ENCODE measurements around the gene CTTN.
"Not testable (repeated sequence)": the region's sequence is repeated elsewhere in the genome, so short reads cannot be mapped to it uniquely, and the experiment has no call there.

Gene CTTN

GRCh38 chr11:70429724-70430521 is 31.6 kb downstream of the CTTN start:
- no peak for DNase-seq

- no peak for DNase-seq
Observed at GRCh38 chr11:70430671-70431574, 32.6 kb downstream of the CTTN start.

- no peak for DNase-seq
Observed at GRCh38 chr11:70431611-70432010, 33.3 kb downstream of the CTTN start.

GRCh38 chr11:70432065-70432464 is 33.7 kb downstream of the CTTN start:
- DNase-seq = no peak

GRCh38 chr11:70432580-70432979 is 34.3 kb downstream of the CTTN start:
- DNase-seq = no peak

- DNase-seq = no peak
Observed at GRCh38 chr11:70433038-70433437, 34.7 kb downstream of the CTTN start.

GRCh38 chr11:70433526-70433925 is 35.2 kb downstream of the CTTN start:
- DNase-seq = no peak

- DNase-seq = no peak
Observed at GRCh38 chr11:70433966-70434812, 35.9 kb downstream of the CTTN start.

- peak; percentile 28 for DNase-seq
Observed at GRCh38 chr11:70434813-70435278, 36.5 kb downstream of the CTTN start.

GRCh38 chr11:70435361-70435760 is 37.0 kb downstream of the CTTN start:
- no peak for DNase-seq

- no peak for DNase-seq
Observed at GRCh38 chr11:70435765-70436500, 37.6 kb downstream of the CTTN start.

- DNase-seq = no peak
Observed at GRCh38 chr11:70436501-70436860, 38.2 kb downstream of the CTTN start.

- DNase-seq = no peak
Observed at GRCh38 chr11:70437111-70437784, 38.9 kb downstream of the CTTN start.

GRCh38 chr11:70440206-70440605 is 41.9 kb downstream of the CTTN start:
- no peak for DNase-seq

GRCh38 chr11:70443773-70444030 is 45.4 kb downstream of the CTTN start:
- DNase-seq = no peak

- DNase-seq = no peak
Observed at GRCh38 chr11:70445091-70445490, 46.8 kb downstream of the CTTN start.

GRCh38 chr11:70445605-70446004 is 47.3 kb downstream of the CTTN start:
- DNase-seq = no peak

- DNase-seq = no peak
Observed at GRCh38 chr11:70448983-70449567, 50.7 kb downstream of the CTTN start.

GRCh38 chr11:70454197-70454767 is 56.0 kb downstream of the CTTN start:
- no peak for DNase-seq

GRCh38 chr11:70454811-70455210 is 56.5 kb downstream of the CTTN start:
- not testable (repeated sequence) for DNase-seq

- no peak for DNase-seq
Observed at GRCh38 chr11:70455354-70455753, 57.0 kb downstream of the CTTN start.

Data from femur (tissue), 1 donor.